Vagina (tissue), 2 donors: Measurements from ENCODE around the gene NPIPB6.

ENCODE experiments used
- POLR2A ChIP-seq, 2 donors: fragments of 450-650 bp; IDR thresholded peaks; one replicate each; pipeline ENCODE4 v1.6.1; 2017; ENCODE audit warnings: antibody characterized with exemption in 2 of 2, mild to moderate bottlenecking in 2 of 2, moderate library complexity in 2 of 2
- POLR2AphosphoS5 ChIP-seq, 2 donors: sonication (generic); formaldehyde crosslinking; IDR thresholded peaks; one replicate each; pipeline ENCODE4 v1.9.0; 2017; ENCODE audit warnings: antibody characterized with exemption in 2 of 2, mild to moderate bottlenecking in 2 of 2, low read depth in 1 of 2; ENCODE audit not compliant: insufficient read depth in 1 of 2
- TF ChIP-seq, protein P1 (sequence below), 3 experiments: fragments of 450-650 bp in 2 of 3; fragments of 200-600 bp in 1 of 3; sonication (generic) in 1 of 3; IDR thresholded peaks; one replicate each; pipeline ENCODE4 v1.5.1; 2017 to 2019; ENCODE audit warnings: antibody characterized with exemption in 3 of 3, mild to moderate bottlenecking in 2 of 3, moderate library complexity in 2 of 3

DNA sequence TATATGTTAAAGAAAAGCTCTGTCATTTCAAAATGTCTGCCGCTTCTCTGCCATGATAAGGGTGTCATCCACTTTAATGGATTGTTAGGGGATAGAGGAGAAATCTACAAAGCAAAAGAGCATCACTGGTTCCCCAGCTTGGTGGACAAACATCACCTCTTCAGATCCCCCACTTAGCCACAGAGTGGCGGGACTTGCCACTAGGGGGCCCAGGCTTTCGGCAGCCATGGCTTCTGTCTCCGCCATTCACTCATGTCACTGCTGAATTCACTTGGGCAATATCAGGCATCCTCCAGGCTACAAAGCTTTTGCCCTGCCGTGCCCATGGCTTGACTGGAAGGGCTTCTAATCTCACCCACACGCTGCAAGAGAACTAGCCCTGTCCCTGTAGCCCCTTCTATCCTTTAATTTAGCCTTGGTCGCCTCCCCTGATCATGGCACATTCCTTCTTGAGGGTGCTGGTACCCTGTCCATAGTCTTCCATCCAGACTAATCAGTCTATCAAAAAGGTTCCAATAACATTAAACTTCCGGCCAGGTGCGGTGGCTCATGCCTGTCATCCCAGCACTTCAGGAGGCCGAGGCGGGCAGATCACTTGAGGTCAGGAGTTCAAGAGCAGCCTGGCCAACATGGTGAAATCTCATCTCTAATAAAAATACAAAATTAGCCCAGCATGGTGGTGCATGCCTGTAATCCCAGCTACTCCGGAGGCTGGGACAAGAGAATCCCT is 36.3 kb downstream of the NPIPB6 start:
- TF ChIP-seq, protein P1, sequence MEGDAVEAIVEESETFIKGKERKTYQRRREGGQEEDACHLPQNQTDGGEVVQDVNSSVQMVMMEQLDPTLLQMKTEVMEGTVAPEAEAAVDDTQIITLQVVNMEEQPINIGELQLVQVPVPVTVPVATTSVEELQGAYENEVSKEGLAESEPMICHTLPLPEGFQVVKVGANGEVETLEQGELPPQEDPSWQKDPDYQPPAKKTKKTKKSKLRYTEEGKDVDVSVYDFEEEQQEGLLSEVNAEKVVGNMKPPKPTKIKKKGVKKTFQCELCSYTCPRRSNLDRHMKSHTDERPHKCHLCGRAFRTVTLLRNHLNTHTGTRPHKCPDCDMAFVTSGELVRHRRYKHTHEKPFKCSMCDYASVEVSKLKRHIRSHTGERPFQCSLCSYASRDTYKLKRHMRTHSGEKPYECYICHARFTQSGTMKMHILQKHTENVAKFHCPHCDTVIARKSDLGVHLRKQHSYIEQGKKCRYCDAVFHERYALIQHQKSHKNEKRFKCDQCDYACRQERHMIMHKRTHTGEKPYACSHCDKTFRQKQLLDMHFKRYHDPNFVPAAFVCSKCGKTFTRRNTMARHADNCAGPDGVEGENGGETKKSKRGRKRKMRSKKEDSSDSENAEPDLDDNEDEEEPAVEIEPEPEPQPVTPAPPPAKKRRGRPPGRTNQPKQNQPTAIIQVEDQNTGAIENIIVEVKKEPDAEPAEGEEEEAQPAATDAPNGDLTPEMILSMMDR (IDR thresholded peaks at IDR 0.05): peak in 2 of 3 experiments; percentile 24 to 28
- TF ChIP-seq POLR2A (IDR thresholded peaks at IDR 0.05) (no peak), POLR2AphosphoS5 (IDR thresholded peaks at IDR 0.05; ENCODE audit: insufficient read depth in 1 of 2, low read depth in 1 of 2) (no peak)
